Measurements from ENCODE around the gene BRPF1. TPM values are rescaled to one million over a fixed set of nuclear protein-coding genes. Genes with fewer than 3 reads are reported as not detected.

Gene BRPF1, protein sequence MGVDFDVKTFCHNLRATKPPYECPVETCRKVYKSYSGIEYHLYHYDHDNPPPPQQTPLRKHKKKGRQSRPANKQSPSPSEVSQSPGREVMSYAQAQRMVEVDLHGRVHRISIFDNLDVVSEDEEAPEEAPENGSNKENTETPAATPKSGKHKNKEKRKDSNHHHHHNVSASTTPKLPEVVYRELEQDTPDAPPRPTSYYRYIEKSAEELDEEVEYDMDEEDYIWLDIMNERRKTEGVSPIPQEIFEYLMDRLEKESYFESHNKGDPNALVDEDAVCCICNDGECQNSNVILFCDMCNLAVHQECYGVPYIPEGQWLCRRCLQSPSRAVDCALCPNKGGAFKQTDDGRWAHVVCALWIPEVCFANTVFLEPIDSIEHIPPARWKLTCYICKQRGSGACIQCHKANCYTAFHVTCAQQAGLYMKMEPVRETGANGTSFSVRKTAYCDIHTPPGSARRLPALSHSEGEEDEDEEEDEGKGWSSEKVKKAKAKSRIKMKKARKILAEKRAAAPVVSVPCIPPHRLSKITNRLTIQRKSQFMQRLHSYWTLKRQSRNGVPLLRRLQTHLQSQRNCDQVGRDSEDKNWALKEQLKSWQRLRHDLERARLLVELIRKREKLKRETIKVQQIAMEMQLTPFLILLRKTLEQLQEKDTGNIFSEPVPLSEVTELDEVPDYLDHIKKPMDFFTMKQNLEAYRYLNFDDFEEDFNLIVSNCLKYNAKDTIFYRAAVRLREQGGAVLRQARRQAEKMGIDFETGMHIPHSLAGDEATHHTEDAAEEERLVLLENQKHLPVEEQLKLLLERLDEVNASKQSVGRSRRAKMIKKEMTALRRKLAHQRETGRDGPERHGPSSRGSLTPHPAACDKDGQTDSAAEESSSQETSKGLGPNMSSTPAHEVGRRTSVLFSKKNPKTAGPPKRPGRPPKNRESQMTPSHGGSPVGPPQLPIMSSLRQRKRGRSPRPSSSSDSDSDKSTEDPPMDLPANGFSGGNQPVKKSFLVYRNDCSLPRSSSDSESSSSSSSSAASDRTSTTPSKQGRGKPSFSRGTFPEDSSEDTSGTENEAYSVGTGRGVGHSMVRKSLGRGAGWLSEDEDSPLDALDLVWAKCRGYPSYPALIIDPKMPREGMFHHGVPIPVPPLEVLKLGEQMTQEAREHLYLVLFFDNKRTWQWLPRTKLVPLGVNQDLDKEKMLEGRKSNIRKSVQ (N-terminal part only)
- 36.5 and 40.1 TPM in 2 replicates for total RNA-seq
- total RNA-seq (2013) = 19.4 TPM
- polyA plus RNA-seq = 22.2 and 24.4 TPM in 2 replicates
- polyA minus RNA-seq = 32.5 and 35.9 TPM in 2 replicates

DNA sequence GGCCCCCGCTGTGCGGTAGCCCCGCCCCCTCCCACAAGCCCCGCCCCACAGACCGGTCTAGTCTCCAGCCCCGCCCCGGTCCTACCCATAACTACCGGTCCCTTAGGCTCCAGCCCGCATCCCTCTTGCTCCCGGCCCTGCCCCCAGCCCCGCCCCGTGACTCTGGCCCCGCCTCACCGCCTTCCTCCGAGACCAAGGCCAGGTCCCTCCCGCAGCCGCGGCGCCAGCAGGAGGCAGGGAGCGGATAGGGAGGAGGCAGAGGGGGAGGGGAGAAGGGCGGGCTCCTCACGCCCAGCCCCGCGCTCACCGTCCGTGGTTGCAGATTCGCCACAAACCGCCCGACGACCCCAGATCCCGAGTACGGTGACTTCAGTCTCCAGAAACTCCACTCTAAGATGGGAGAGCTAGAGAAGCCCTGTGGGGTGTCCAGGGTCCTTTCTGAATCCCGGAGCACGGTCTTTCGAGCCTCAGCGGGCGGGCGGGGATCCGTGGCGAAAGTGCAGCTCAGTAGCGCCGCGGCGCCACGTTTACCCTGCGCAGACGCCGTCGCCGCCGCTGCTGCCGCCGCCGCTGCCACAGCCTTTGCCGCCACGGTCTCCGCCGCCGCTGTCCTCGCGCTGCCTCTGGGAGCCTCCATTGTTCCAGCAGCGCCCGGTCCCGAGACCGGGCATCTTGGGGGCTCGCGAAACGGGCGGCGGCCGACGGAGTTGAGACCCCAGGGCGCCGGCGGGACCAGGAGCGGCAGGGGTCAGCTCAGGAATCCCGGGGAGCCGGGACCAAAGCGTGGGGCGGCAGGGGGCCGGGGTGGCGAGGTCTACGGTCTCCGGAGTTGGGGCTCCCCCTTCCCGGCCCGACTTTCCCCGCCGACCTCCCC, at the start of gene BRPF1:
BRPF1 (plus strand) TSS at position 530 of the 874 bp plus-strand sequence. CDS start 2,406 bp downstream, outside the sequence.
- H3K79me2 ChIP-seq (ENCODE audit: control insufficient read depth, insufficient read depth, low read length) = peaks cover 40% of the 10 kb centered on the region

More for the DNA sequence above, at the start of gene BRPF1:
- Histone ChIP-seq H4K20me1 (ENCODE audit: control insufficient read depth, insufficient read depth, low read length, poor library complexity, severe bottlenecking) (peaks cover 18% of the 10 kb centered on the region), H3K4me3 (ENCODE audit: control extremely low read depth in 1 of 5, extremely low read depth in 1 of 5, insufficient read depth in 1 of 5, low read depth in 2 of 5, low read length in 4 of 5) (peak within 1 kb of the TSS; percentile 76 to 93 (median 81)), H3K9ac (ENCODE audit: low read length) (peak within 1 kb of the TSS; percentile 84), H3K27me3 (replicated peaks in 1 of 4; ENCODE audit: control extremely low read depth in 1 of 4, control insufficient read depth in 3 of 4, insufficient read depth in 4 of 4, low read length in 3 of 4) (no peaks in the 10 kb centered on the region), H3K4me2 (replicated peaks; ENCODE audit: low read depth, low read length, poor library complexity, severe bottlenecking) (peak within 1 kb of the TSS; percentile 97), H3K9me3 (ENCODE audit: control extremely low read depth in 1 of 3, control insufficient read depth in 2 of 3, insufficient read depth in 1 of 3, low read length in 2 of 3) (no peaks in the 10 kb centered on the region), H3K36me3 (replicated peaks in 1 of 2; ENCODE audit: control extremely low read depth in 1 of 2, control insufficient read depth in 1 of 2, extremely low read depth in 1 of 2, insufficient read depth in 2 of 2, low read length in 1 of 2) (peaks cover 3 to 18% of the 10 kb centered on the region in 2 experiments), H2AFZ (ENCODE audit: insufficient read depth, low read depth, low read length, poor library complexity, severe bottlenecking) (peak within 1 kb of the TSS; percentile 88), H3K27ac (ENCODE audit: low read length in 2 of 2) (peak within 1 kb of the TSS; percentile 87 to 94), H3K4me1 (ENCODE audit: control insufficient read depth in 2 of 2, insufficient read depth in 2 of 2, low read length in 2 of 2) (peaks cover 28 to 36% of the 10 kb centered on the region in 2 donors)
- TF ChIP-seq, protein P1, sequence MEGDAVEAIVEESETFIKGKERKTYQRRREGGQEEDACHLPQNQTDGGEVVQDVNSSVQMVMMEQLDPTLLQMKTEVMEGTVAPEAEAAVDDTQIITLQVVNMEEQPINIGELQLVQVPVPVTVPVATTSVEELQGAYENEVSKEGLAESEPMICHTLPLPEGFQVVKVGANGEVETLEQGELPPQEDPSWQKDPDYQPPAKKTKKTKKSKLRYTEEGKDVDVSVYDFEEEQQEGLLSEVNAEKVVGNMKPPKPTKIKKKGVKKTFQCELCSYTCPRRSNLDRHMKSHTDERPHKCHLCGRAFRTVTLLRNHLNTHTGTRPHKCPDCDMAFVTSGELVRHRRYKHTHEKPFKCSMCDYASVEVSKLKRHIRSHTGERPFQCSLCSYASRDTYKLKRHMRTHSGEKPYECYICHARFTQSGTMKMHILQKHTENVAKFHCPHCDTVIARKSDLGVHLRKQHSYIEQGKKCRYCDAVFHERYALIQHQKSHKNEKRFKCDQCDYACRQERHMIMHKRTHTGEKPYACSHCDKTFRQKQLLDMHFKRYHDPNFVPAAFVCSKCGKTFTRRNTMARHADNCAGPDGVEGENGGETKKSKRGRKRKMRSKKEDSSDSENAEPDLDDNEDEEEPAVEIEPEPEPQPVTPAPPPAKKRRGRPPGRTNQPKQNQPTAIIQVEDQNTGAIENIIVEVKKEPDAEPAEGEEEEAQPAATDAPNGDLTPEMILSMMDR (IDR thresholded peaks at IDR 0.05) = no peak
- no peak for TF ChIP-seq EZH2 (IDR thresholded peaks at IDR 0.05; ENCODE audit: borderline replicate concordance, insufficient read depth, low read depth, low read length, poor library complexity, severe bottlenecking)
- H3K27me3 Mint-ChIP-seq = no peaks in the 10 kb centered on the region
- intact Hi-C loops (cut with micrococcal nuclease) = loop anchor here (1.0 to 10.0 kb wide), 13 partner anchors 18 to 768 kb away; partner anchors contain the start of genes BRK1, CRELD1, FANCD2 and JAGN1
- peak within 1 kb of the TSS; percentile 97 for H3K27ac Mint-ChIP-seq
- no peaks in the 10 kb centered on the region for H3K9me3 Mint-ChIP-seq (ENCODE audit: insufficient read depth)
- under 1% methylated on average over 75 of the region's 88 CpGs for WGBS (ENCODE audit: insufficient coverage)
- ChIA-PET POLR2A (interaction anchor here (0.5 to 2.2 kb wide), 9 partner anchors 17 to 670 kb away, joined by 3 to 18 read pairs (median 6); partner anchors contain the start of genes ARPC4, CRELD1, JAGN1 and OGG1), CTCF (interaction anchor here (0.9 to 4.4 kb wide), 5 partner anchors 10 to 228 kb away, joined by 3 to 17 read pairs (median 4); partner anchors contain the start of gene OGG1)
- H3K4me1 Mint-ChIP-seq = peaks cover 59% of the 10 kb centered on the region
- H3K4me3 Mint-ChIP-seq = peak within 1 kb of the TSS; percentile 97
- DNase-seq (peak; percentile 99), ATAC-seq (ENCODE audit: low read depth) (peak; percentile 94)
